ENCODE data around the gene DDX49. TPM values are rescaled to one million over a fixed set of nuclear protein-coding genes. Genes with fewer than 3 reads are reported as not detected.

Gene DDX49
- total RNA-seq, 2 donors from 2014 or later, result 34.5 to 41.7 TPM

DNA sequence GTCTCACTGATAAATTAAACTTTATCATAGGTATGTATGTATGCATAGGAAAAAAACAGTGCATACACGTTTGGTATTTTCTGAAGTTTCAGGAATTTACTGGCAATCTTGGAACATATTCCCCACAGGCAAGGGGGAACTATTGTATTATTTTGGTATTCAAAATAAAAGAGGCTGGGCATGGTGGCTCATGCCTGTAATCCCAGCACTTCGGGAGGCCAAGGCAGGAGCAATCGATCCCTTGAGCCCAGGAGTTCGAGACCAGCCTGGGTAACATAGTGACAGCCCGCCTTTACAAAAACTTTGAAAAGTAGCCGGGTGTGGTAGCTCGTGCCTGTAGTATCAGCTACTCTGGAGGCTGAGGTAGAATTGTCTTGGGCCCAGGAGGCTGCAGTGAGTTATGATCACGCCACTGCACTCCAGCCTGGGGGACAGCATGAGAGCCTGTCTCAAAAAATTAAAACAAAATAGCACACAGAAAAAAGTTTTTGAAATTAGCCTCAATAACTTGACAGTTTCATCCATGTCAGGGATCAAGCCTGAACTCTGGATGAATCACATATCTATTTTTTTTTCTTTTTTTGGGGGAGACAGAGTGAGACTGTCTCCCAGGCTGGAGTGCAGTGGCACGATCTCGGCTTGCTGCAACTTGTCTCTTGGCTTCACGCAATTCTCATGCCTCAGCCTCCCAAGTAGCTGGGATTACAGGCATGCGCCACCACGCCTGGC lies 50.6 kb downstream of the DDX49 start:
- H3K9me3 ChIP-seq, result no peaks in the 10 kb centered on the region
- no peak overlapping the region for H3K27ac ChIP-seq
- H3K4me1 ChIP-seq (ENCODE audit: control insufficient read depth in 1 of 2, low read depth in 2 of 2), result peaks cover 13 to 22% of the 10 kb centered on the region in 2 donors
- DNase-seq (ENCODE audit: low spot score) (no peak), ATAC-seq (ENCODE audit: insufficient number of reproducible peaks, low FRiP score, low read depth) (no peak)
- no peaks in the 10 kb centered on the region for H3K27me3 ChIP-seq (replicated peaks; ENCODE audit: insufficient read depth)
- H3K4me3 ChIP-seq, result no peak overlapping the region
- no peak for TF ChIP-seq CTCF (IDR thresholded peaks at IDR 0.05)
- no peaks in the 10 kb centered on the region for H3K36me3 ChIP-seq

GRCh38 chr19:18972301-18972811 lies 52.8 kb downstream of the DDX49 start:
- Histone ChIP-seq H3K27ac (peak overlapping the region in 1 of 2 donors; percentile 33), H3K9me3 (no peaks in the 10 kb centered on the region), H3K4me1 (ENCODE audit: control insufficient read depth in 1 of 2, low read depth in 2 of 2) (peaks cover 13 to 22% of the 10 kb centered on the region in 2 donors), H3K36me3 (no peaks in the 10 kb centered on the region), H3K27me3 (replicated peaks; ENCODE audit: insufficient read depth) (no peaks in the 10 kb centered on the region), H3K4me3 (peak overlapping the region; percentile 10)
- ATAC-seq (ENCODE audit: insufficient number of reproducible peaks, low FRiP score, low read depth) (no peak), DNase-seq (ENCODE audit: low spot score) (no peak)
- TF ChIP-seq CTCF (IDR thresholded peaks at IDR 0.05), result no peak

- H3K4me1 ChIP-seq (ENCODE audit: control insufficient read depth in 1 of 2, low read depth in 2 of 2), result peaks cover 13 to 22% of the 10 kb centered on the region in 2 donors
- no peak overlapping the region for H3K27ac ChIP-seq
- no peaks in the 10 kb centered on the region for H3K9me3 ChIP-seq
- H3K4me3 ChIP-seq, result no peak overlapping the region
- ATAC-seq (ENCODE audit: insufficient number of reproducible peaks, low FRiP score, low read depth) (no peak), DNase-seq (ENCODE audit: low spot score) (no peak)
- H3K27me3 ChIP-seq (replicated peaks; ENCODE audit: insufficient read depth), result no peaks in the 10 kb centered on the region
- no peak for TF ChIP-seq CTCF (IDR thresholded peaks at IDR 0.05)
- H3K36me3 ChIP-seq, result no peaks in the 10 kb centered on the region
These were observed 53.3 kb downstream of the DDX49 start for GRCh38 chr19:18972851-18973250.

DNA sequence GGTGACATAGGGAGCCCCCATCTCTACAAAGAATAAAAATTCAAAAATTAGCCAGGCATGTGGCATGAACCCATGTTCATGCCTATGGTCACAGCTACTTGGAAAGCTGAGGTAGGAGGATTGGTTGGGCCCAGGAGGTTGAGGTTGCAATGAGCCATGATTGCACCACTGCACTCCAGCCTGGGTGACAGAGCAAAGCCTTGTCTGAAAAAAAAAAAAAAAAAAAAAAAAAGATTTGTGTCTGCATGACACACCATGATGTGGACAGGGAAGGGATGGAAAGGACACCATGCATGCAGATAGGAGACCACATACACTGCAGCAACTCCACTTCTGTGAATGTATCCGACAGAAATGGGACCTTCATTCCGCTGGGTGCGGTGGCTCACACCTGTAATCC lies 55.5 kb downstream of the DDX49 start:
- no peaks in the 10 kb centered on the region for H3K36me3 ChIP-seq
- H3K9me3 ChIP-seq, result no peaks in the 10 kb centered on the region
- ATAC-seq (ENCODE audit: insufficient number of reproducible peaks, low FRiP score, low read depth), result no peak
- no peak overlapping the region for H3K4me3 ChIP-seq
- no peak for TF ChIP-seq CTCF (IDR thresholded peaks at IDR 0.05)
- H3K4me1 ChIP-seq (ENCODE audit: control insufficient read depth in 1 of 2, low read depth in 2 of 2), result peaks cover 10 to 15% of the 10 kb centered on the region in 2 donors
- no peaks in the 10 kb centered on the region for H3K27me3 ChIP-seq (replicated peaks; ENCODE audit: insufficient read depth)
- DNase-seq (ENCODE audit: low spot score), result no peak
- no peak overlapping the region for H3K27ac ChIP-seq

- H3K4me3 ChIP-seq, result no peak overlapping the region
- ATAC-seq (ENCODE audit: insufficient number of reproducible peaks, low FRiP score, low read depth) (no peak), DNase-seq (ENCODE audit: low spot score) (no peak)
- H3K36me3 ChIP-seq, result no peaks in the 10 kb centered on the region
- H3K27ac ChIP-seq, result no peak overlapping the region
- H3K9me3 ChIP-seq, result no peaks in the 10 kb centered on the region
- H3K27me3 ChIP-seq (replicated peaks; ENCODE audit: insufficient read depth), result no peaks in the 10 kb centered on the region
- TF ChIP-seq CTCF (IDR thresholded peaks at IDR 0.05), result no peak
- peaks cover 9 to 15% of the 10 kb centered on the region in 2 donors for H3K4me1 ChIP-seq (ENCODE audit: control insufficient read depth in 1 of 2, low read depth in 2 of 2)
These were observed 56.4 kb downstream of the DDX49 start for GRCh38 chr19:18975869-18976268.

Other genes with a start within 250 kb of the DDX49 start
- gene CRTC1, start 236.0 kb upstream of the DDX49 start, total RNA-seq, result 10 to 100 TPM in 1 of 2 donors, 1 to 10 TPM in 1; 8.7 to 11.2 TPM
- 10 to 100 TPM; 16.9 to 29.8 TPM for gene COMP, start 128.4 kb upstream of the DDX49 start, total RNA-seq
- 10 to 100 TPM; 56.5 to 95.2 TPM for gene UPF1, start 87.8 kb upstream of the DDX49 start, total RNA-seq
- 1 to 10 TPM; 1.1 to 1.7 TPM for gene CERS1, start 23.6 kb upstream of the DDX49 start, total RNA-seq
- 100 to 1,000 TPM; 134 to 266 TPM for gene COPE, start 328 bp upstream of the DDX49 start, total RNA-seq
- 100 to 1,000 TPM in 1 of 2 donors, 10 to 100 TPM in 1; 40.6 to 100 TPM for gene HOMER3, start 21.5 kb downstream of the DDX49 start, total RNA-seq
- gene SUGP2, start 113.8 kb downstream of the DDX49 start, total RNA-seq, result 10 to 100 TPM; 42.6 to 57.5 TPM
- 10 to 100 TPM; 21.0 to 38.6 TPM for gene ARMC6, start 113.9 kb downstream of the DDX49 start, total RNA-seq
- 10 to 100 TPM in 1 of 2 donors, 1 to 10 TPM in 1; 8.3 to 14.4 TPM for gene SLC25A42, start 144.3 kb downstream of the DDX49 start, total RNA-seq
- 10 to 100 TPM; 13.8 to 14.4 TPM for gene TMEM161A, start 218.8 kb downstream of the DDX49 start, total RNA-seq

Measured in thoracic aorta (tissue), 2 donors.